ENCODE data around the gene GRWD1.

GRWD1 gene

DNA sequence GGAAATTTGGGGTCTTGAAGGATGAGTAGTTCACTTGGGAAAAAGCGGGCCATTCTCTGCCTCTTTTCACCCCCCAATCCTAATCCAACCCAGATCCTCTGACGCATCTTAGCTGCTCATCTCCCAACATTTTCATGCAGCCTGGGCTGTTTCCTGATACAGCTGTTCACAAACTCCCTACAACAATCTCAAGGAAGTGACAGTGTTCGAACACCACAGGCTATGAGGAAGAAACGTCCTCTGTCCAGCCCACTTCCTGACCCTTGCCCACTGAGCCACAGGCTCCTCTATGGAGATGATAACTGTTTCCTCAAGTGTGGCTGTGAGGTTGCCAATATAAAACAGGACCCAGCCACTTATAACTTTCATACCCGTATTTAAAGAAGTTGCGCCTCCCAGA, 49.6 kb downstream of the GRWD1 start:
- ATAC-seq: no peak
- TF ChIP-seq ZFP30 (CRISPR knock-in tag; IDR thresholded peaks at IDR 0.05) (no peak), CSDC2 (CRISPR knock-in tag; IDR thresholded peaks at IDR 0.05) (no peak), ESRRG (CRISPR knock-in tag; IDR thresholded peaks at IDR 0.05) (no peak), TOX (CRISPR knock-in tag; IDR thresholded peaks at IDR 0.05; ENCODE audit: borderline replicate concordance) (no peak), RARB (CRISPR knock-in tag; IDR thresholded peaks at IDR 0.05) (no peak), TCF4 (CRISPR knock-in tag; IDR thresholded peaks at IDR 0.05; ENCODE audit: borderline replicate concordance) (no peak), PPARA (CRISPR knock-in tag; IDR thresholded peaks at IDR 0.05; ENCODE audit: borderline replicate concordance) (no peak), ARNTL (CRISPR knock-in tag; IDR thresholded peaks at IDR 0.05; ENCODE audit: borderline replicate concordance, low read depth) (no peak)
- TF ChIP-seq, protein P1, sequence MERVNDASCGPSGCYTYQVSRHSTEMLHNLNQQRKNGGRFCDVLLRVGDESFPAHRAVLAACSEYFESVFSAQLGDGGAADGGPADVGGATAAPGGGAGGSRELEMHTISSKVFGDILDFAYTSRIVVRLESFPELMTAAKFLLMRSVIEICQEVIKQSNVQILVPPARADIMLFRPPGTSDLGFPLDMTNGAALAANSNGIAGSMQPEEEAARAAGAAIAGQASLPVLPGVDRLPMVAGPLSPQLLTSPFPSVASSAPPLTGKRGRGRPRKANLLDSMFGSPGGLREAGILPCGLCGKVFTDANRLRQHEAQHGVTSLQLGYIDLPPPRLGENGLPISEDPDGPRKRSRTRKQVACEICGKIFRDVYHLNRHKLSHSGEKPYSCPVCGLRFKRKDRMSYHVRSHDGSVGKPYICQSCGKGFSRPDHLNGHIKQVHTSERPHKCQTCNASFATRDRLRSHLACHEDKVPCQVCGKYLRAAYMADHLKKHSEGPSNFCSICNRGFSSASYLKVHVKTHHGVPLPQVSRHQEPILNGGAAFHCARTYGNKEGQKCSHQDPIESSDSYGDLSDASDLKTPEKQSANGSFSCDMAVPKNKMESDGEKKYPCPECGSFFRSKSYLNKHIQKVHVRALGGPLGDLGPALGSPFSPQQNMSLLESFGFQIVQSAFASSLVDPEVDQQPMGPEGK (CRISPR knock-in tag; IDR thresholded peaks at IDR 0.05; ENCODE audit: borderline replicate concordance): no peak
- TF ChIP-seq, protein P2, sequence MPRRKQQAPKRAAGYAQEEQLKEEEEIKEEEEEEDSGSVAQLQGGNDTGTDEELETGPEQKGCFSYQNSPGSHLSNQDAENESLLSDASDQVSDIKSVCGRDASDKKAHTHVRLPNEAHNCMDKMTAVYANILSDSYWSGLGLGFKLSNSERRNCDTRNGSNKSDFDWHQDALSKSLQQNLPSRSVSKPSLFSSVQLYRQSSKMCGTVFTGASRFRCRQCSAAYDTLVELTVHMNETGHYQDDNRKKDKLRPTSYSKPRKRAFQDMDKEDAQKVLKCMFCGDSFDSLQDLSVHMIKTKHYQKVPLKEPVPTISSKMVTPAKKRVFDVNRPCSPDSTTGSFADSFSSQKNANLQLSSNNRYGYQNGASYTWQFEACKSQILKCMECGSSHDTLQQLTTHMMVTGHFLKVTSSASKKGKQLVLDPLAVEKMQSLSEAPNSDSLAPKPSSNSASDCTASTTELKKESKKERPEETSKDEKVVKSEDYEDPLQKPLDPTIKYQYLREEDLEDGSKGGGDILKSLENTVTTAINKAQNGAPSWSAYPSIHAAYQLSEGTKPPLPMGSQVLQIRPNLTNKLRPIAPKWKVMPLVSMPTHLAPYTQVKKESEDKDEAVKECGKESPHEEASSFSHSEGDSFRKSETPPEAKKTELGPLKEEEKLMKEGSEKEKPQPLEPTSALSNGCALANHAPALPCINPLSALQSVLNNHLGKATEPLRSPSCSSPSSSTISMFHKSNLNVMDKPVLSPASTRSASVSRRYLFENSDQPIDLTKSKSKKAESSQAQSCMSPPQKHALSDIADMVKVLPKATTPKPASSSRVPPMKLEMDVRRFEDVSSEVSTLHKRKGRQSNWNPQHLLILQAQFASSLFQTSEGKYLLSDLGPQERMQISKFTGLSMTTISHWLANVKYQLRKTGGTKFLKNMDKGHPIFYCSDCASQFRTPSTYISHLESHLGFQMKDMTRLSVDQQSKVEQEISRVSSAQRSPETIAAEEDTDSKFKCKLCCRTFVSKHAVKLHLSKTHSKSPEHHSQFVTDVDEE (CRISPR knock-in tag; IDR thresholded peaks at IDR 0.05): no peak

DNA sequence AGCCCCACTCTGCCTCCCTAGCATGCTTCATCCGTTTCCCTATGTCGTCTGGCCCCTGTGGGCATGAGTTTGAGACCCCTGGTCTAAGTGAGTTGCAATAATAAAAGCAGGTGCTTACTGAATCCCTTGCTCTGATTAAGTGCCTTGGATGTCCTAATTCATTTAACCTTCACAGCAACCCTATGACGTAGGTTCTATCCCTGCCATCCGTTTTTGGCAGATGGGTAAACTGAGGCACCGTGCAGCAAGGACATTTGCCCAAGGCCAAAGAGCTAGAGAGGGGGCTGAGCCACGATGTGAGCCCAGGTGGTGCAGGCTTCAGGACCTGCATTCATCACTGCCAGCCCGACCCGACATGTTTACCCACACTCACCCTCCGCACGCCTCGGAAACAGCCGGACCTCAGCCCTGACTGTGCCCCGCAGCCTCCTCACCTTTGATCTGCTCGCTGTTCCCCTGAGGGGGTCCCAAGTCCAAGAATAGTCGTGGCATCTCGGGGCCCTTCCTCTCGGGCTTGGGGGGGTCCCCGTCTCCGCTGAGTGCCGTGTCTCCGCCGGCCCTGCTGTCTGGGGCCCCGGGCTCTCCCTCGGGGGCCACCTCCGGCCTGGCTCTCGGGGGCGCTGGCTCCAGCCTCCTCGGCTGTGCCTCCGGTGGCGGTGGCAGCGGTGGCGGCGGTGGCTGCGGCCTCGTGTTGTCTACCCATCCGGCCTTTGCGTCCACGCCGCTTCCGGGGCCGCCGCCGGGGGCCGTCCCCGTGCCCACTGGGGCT, 51.4 kb downstream of the GRWD1 start:
- no peak for ATAC-seq
- TF ChIP-seq ZFP3 (CRISPR knock-in tag; IDR thresholded peaks at IDR 0.05) (no peak), ISL1 (CRISPR knock-in tag; IDR thresholded peaks at IDR 0.05) (no peak), POU6F1 (CRISPR knock-in tag; IDR thresholded peaks at IDR 0.05; ENCODE audit: borderline replicate concordance, low read depth) (no peak), PPARA (CRISPR knock-in tag; IDR thresholded peaks at IDR 0.05; ENCODE audit: borderline replicate concordance) (no peak), CSDC2 (CRISPR knock-in tag; IDR thresholded peaks at IDR 0.05) (no peak), OSR1 (CRISPR knock-in tag; IDR thresholded peaks at IDR 0.05) (no peak)
- TF ChIP-seq, protein P2 (CRISPR knock-in tag; IDR thresholded peaks at IDR 0.05): no peak

GRCh38 chr19:48497728-48498594, 52.2 kb downstream of the GRWD1 start:
- TF ChIP-seq, protein P3, sequence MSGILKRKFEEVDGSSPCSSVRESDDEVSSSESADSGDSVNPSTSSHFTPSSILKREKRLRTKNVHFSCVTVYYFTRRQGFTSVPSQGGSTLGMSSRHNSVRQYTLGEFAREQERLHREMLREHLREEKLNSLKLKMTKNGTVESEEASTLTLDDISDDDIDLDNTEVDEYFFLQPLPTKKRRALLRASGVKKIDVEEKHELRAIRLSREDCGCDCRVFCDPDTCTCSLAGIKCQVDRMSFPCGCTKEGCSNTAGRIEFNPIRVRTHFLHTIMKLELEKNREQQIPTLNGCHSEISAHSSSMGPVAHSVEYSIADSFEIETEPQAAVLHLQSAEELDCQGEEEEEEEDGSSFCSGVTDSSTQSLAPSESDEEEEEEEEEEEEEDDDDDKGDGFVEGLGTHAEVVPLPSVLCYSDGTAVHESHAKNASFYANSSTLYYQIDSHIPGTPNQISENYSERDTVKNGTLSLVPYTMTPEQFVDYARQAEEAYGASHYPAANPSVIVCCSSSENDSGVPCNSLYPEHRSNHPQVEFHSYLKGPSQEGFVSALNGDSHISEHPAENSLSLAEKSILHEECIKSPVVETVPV (CRISPR knock-in tag; IDR thresholded peaks at IDR 0.05): no peak
- TF ChIP-seq ZNF565 (CRISPR knock-in tag; conservative IDR thresholded peaks at IDR 0.05; ENCODE audit: low read depth) (no peak), ESRRG (CRISPR knock-in tag; IDR thresholded peaks at IDR 0.05) (no peak), POU6F1 (CRISPR knock-in tag; IDR thresholded peaks at IDR 0.05; ENCODE audit: borderline replicate concordance, low read depth) (no peak), ZNF8 (CRISPR knock-in tag; IDR thresholded peaks at IDR 0.05) (no peak), OSR1 (CRISPR knock-in tag; IDR thresholded peaks at IDR 0.05) (no peak), BACH2 (CRISPR knock-in tag; IDR thresholded peaks at IDR 0.05; ENCODE audit: borderline replicate concordance) (no peak), SNAI2 (CRISPR knock-in tag; IDR thresholded peaks at IDR 0.05) (no peak)
- TF ChIP-seq, protein P2 (CRISPR knock-in tag; IDR thresholded peaks at IDR 0.05): no peak
- no peak for ATAC-seq

Measured in SK-N-SH treated with all-trans-retinoic acid at 6 μM for 48 hours (cell line).